ENCODE data around the gene MRPL46. TPM values are rescaled to one million over a fixed set of nuclear protein-coding genes. Genes with fewer than 3 reads are reported as not detected.

The MRPL46 gene
- total and polyA plus RNA-seq, 2 donors (not counting 3 experiments of a cell fraction or from before 2014, with no cell fraction given): 24.5 to 30.9 TPM

DNA sequence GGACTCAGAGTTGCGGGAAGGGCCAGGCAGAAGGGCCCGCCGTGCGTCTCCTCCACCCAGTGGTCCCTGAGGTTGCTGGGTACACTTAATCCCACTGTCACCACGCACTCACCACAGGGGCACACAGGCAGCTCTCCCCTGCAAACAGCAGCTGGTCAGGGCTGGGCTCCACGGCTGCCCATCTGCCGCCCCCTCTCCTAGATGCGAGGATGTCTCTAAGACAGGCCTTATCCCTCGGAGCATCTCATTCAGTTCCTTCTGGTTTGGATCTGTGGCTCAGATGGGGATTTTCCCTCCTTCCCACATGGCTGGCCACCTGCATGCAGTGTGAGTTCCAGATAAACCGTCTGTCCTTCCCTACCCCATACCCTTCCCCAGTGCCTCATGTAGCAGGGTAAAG is 26.7 kb upstream of the MRPL46 start:
- Histone ChIP-seq H3K9me3 (replicated peaks; ENCODE audit: control insufficient read depth, insufficient read depth, low read length) (no peaks in the 10 kb centered on the region), H3K27ac (ENCODE audit: insufficient read depth, low read depth, low read length) (no peak overlapping the region), H3K9ac (replicated peaks; ENCODE audit: extremely low read depth, insufficient read depth, low read length) (no peak overlapping the region), H2AFZ (ENCODE audit: low read depth, low read length) (no peak overlapping the region), H3K27me3 (ENCODE audit: control insufficient read depth in 2 of 2, insufficient read depth in 2 of 2, low read length in 2 of 2) (no peaks in the 10 kb centered on the region), H3K9me1 (replicated peaks; ENCODE audit: control insufficient read depth, extremely low read depth, insufficient read depth, low read length) (no peaks in the 10 kb centered on the region), H3K4me1 (ENCODE audit: control insufficient read depth, extremely low read depth, insufficient read depth, low read length) (no peaks in the 10 kb centered on the region), H3K79me2 (ENCODE audit: control insufficient read depth, insufficient read depth, low read length) (no peaks in the 10 kb centered on the region), H3K36me3 (ENCODE audit: control insufficient read depth in 2 of 2, extremely low read depth in 1 of 2, insufficient read depth in 2 of 2, low read length in 2 of 2) (no peaks in the 10 kb centered on the region), H4K20me1 (replicated peaks; ENCODE audit: control insufficient read depth, extremely low read depth, insufficient read depth, low read length) (no peaks in the 10 kb centered on the region), H3K4me3 (replicated peaks in 1 of 3; ENCODE audit: insufficient read depth in 1 of 3, low read depth in 1 of 3, low read length in 3 of 3) (no peak overlapping the region), H3K4me2 (ENCODE audit: insufficient read depth, low read length) (no peak overlapping the region)
- dilution Hi-C loops (cut with MboI; ENCODE audit: extremely low pct_ligation_motif_present, low sequenced_read_pairs): no loop called here
- ChIA-PET POLR2A (no interaction called here), CTCF (interaction anchor here (1.2 kb wide), 1 partner anchor 15 kb away, joined by 3 read pairs; no protein-coding TSS in a partner anchor)
- TF ChIP-seq MYC (IDR thresholded peaks at IDR 0.05; ENCODE audit: low read depth, low read length) (no peak), CTCF (IDR thresholded peaks at IDR 0.05; ENCODE audit: extremely low read depth in 1 of 2, insufficient read depth in 1 of 2, low read depth in 1 of 2, low read length in 2 of 2) (no peak), POLR2A (IDR thresholded peaks at IDR 0.05; ENCODE audit: low read depth, low read length) (no peak), GATA2 (IDR thresholded peaks at IDR 0.05; ENCODE audit: insufficient read depth, insufficient read length, low read depth, low read length) (no peak), JUN (IDR thresholded peaks at IDR 0.05; ENCODE audit: borderline replicate concordance, insufficient read depth, insufficient read length, low read depth) (no peak), POLR2AphosphoS5 (IDR thresholded peaks at IDR 0.05; ENCODE audit: insufficient read depth, low read depth, low read length) (no peak), EZH2 (IDR thresholded peaks at IDR 0.05; ENCODE audit: borderline replicate concordance, low read depth, low read length, severe bottlenecking) (no peak), FOS (IDR thresholded peaks at IDR 0.05; ENCODE audit: borderline replicate concordance, insufficient read depth, low read length) (no peak)
- TF ChIP-seq, protein P1, sequence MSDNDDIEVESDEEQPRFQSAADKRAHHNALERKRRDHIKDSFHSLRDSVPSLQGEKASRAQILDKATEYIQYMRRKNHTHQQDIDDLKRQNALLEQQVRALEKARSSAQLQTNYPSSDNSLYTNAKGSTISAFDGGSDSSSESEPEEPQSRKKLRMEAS (IDR thresholded peaks at IDR 0.05; ENCODE audit: insufficient read depth, insufficient read length): no peak
- intact Hi-C loops (cut with micrococcal nuclease): no loop called here
- FAIRE-seq: no peak
- no TSS peak for BruUV-seq (replicated peaks)
- no peak for DNase-seq (ENCODE audit: low read depth, low spot score)

Measured in endothelial cell of umbilical vein (primary cell).